Lung (tissue), 12 donors: ENCODE results near the gene ITFG1. TPM values are rescaled to one million over a fixed set of nuclear protein-coding genes. Genes with fewer than 3 reads are reported as not detected.

Source experiments
- ATAC-seq: fragments of 200-7000 bp; cut with Tn5 transposase; one replicate; pipeline ENCODE4 v1.9.1; 2020; ENCODE audit warnings: moderate number of reproducible peaks; ENCODE audit not compliant: insufficient read depth, low FRiP score
- DNase-seq, 3 donors: peaks; one replicate each; pipeline ENCODE4 v3.0.0-alpha.2; 2013 to 2017
- H3K27ac ChIP-seq, 2 donors: one replicate each; pipeline ENCODE4 v1.5.1; 2013; ENCODE audit warnings: mild to moderate bottlenecking in 2 of 2, moderate library complexity in 2 of 2, control low read depth in 1 of 2, inconsistent platforms in 1 of 2, low read depth in 1 of 2, low read length in 1 of 2
- H3K27me3 ChIP-seq, 3 donors: one replicate each; pipeline ENCODE4 v1.5.1; 2013; ENCODE audit warnings: low read length in 2 of 3; ENCODE audit not compliant: control insufficient read depth in 3 of 3, insufficient read depth in 3 of 3
- H3K36me3 ChIP-seq, 4 donors: one replicate each; pipeline ENCODE4 v1.5.1; 2013; ENCODE audit warnings: low read length in 4 of 4, mild to moderate bottlenecking in 1 of 4, moderate library complexity in 1 of 4; ENCODE audit not compliant: control insufficient read depth in 4 of 4, insufficient read depth in 4 of 4
- H3K4me1 ChIP-seq, 5 donors: one replicate each; pipeline ENCODE4 v1.5.1; 2013; ENCODE audit warnings: low read length in 5 of 5, mild to moderate bottlenecking in 2 of 5, moderate library complexity in 1 of 5; ENCODE audit not compliant: control insufficient read depth in 5 of 5, insufficient read depth in 5 of 5
- H3K4me3 ChIP-seq: one replicate; pipeline ENCODE4 v1.5.1; 2013; ENCODE audit warnings: mild to moderate bottlenecking, control low read depth, moderate library complexity
- H3K9ac ChIP-seq, 2 donors: one replicate each; pipeline ENCODE4 v1.5.1; 2013; ENCODE audit warnings: low read length in 2 of 2, control low read depth in 1 of 2; ENCODE audit not compliant: insufficient read depth in 1 of 2
- H3K9me3 ChIP-seq, 4 donors: one replicate each; pipeline ENCODE4 v1.5.1; 2013; ENCODE audit warnings: low read length in 3 of 4, mild to moderate bottlenecking in 1 of 4, moderate library complexity in 1 of 4; ENCODE audit not compliant: control insufficient read depth in 4 of 4, insufficient read depth in 3 of 4
- WGBS, 2 donors: extraction: QIAGEN DNeasy Blood & Tissue Kit; methylation state at CpG; one replicate each; pipeline ENCODE4 v1.1.7; 2013; 5-methylcytosine and 5-hydroxymethylcytosine counted together
- polyA plus RNA-seq, 2 donors: library from polyadenylated mRNA; stranded (reverse); fragments of 200-250 nt; gene quantifications; one replicate each; pipeline ENCODE4 v1.2.1, GENCODE V29; 2013
- total RNA-seq, 2 donors: library from RNA; depleted of rRNA in 1 of 2; stranded (reverse); fragments of >200 nt in 1 of 2; gene quantifications; one replicate each; pipeline ENCODE4 v1.2.1, GENCODE V29; 2014 to 2021
- TF ChIP-seq, protein P1 (sequence below): IDR thresholded peaks from 2 replicates; pipeline ENCODE4 v1.5.1; 2012; ENCODE audit warnings: mild to moderate bottlenecking; ENCODE audit errors: control extremely low read depth, extremely low read depth
- donor health status: control.
- donor health status: control.
- donor health status: Bipolar disorder and iron deficiency.
- donor health status: healthy.
- donor health status: DM: yes; HTN: yes; CAD: no.

Gene ITFG1
- total and polyA plus RNA-seq, 4 donors, result 13.0 to 79.4 (median 40.2) TPM

DNA sequence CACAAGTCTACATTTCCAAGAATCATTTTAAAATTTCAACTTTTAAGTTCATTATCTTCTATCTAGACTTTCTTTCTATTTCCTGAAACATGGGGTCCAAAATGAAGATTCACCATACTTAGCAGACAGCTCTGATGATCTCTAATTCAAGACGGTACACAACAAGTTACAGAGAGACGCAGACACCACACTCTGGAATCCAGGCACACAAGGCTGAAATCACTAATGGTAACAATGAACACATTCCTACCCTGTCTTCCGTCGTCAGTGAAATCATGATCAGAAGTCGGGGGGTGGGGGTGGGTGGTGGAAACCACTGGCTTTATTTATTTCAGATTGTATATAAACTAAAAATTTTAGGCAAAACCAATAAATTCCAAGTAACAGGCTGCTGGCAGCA lies 78.5 kb downstream of the ITFG1 start:
- Histone ChIP-seq H3K27me3 (no peaks in the 10 kb centered on the region), H3K36me3 (peaks cover 0 to 4% (median 0%) of the 10 kb centered on the region in 4 donors), H3K27ac (no peak overlapping the region), H3K9me3 (no peaks in the 10 kb centered on the region), H3K4me1 (peaks cover 0 to 6% (median 0%) of the 10 kb centered on the region in 5 donors), H3K9ac (no peak overlapping the region), H3K4me3 (no peak overlapping the region)
- DNase-seq (no peak), ATAC-seq (no peak)
- TF ChIP-seq, protein P1, sequence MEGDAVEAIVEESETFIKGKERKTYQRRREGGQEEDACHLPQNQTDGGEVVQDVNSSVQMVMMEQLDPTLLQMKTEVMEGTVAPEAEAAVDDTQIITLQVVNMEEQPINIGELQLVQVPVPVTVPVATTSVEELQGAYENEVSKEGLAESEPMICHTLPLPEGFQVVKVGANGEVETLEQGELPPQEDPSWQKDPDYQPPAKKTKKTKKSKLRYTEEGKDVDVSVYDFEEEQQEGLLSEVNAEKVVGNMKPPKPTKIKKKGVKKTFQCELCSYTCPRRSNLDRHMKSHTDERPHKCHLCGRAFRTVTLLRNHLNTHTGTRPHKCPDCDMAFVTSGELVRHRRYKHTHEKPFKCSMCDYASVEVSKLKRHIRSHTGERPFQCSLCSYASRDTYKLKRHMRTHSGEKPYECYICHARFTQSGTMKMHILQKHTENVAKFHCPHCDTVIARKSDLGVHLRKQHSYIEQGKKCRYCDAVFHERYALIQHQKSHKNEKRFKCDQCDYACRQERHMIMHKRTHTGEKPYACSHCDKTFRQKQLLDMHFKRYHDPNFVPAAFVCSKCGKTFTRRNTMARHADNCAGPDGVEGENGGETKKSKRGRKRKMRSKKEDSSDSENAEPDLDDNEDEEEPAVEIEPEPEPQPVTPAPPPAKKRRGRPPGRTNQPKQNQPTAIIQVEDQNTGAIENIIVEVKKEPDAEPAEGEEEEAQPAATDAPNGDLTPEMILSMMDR, result no peak
- WGBS, 2 donors, result 95 to 97% methylated on average over 5 of the region's 5 CpGs

DNA sequence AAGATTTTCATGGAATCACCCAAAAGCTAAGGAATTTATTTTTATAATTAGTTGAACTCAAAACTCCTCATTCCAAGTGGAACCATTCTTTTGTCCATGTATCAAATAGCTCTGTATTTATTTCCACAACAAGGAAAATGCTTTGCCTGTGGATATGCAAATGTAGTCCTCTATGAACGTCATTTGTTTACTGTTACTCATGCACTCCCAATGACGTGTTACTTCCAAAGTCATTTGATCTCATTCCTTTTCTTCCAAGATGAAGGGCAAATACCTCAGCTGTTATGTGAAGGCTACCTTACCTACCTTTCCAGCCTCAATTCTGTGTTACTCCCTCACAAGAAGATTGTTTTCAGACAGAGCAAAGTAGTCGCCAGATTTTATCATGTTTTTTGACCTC lies 83.7 kb downstream of the ITFG1 start:
- ATAC-seq (no peak), DNase-seq (no peak)
- 71 to 79% methylated on average over 3 of the region's 3 CpGs for WGBS, 2 donors
- H3K9me3 ChIP-seq, result no peaks in the 10 kb centered on the region
- H3K36me3 ChIP-seq, result peaks cover 1 to 7% (median 4%) of the 10 kb centered on the region in 4 donors
- H3K9ac ChIP-seq, result no peak overlapping the region
- H3K4me3 ChIP-seq, result no peak overlapping the region
- TF ChIP-seq, protein P1, result no peak
- H3K27ac ChIP-seq, result no peak overlapping the region
- H3K27me3 ChIP-seq, result no peaks in the 10 kb centered on the region
- no peaks in the 10 kb centered on the region for H3K4me1 ChIP-seq

DNA sequence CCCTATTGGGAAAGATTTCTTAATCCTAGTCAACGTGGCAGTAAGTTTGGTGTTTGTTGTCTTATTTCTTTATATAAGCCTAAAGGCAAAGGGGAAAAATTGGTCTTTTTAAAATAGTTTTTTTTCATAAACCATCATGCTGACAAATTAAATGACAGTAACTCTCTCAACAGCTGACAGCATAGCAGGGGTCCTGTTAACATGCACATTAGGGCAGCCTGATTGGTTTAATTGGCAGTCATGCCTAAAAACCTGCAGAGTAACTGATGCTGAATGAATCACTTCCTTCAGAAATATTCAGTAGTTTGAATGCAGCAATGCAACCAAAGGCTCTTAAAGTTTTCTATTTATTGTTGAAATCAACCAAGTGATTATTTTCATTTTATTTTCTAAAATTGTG lies 85.4 kb downstream of the ITFG1 start:
- Histone ChIP-seq H3K27me3 (no peaks in the 10 kb centered on the region), H3K27ac (no peak overlapping the region)

More for the DNA sequence above, 85.4 kb downstream of the ITFG1 start:
- 85 to 97% methylated on average over 1 of the region's 1 CpG for WGBS, 2 donors
- no peaks in the 10 kb centered on the region for H3K4me1 ChIP-seq
- ATAC-seq (no peak), DNase-seq (no peak)
- H3K36me3 ChIP-seq, result peaks cover 2 to 9% (median 5%) of the 10 kb centered on the region in 4 donors
- peaks cover 0 to 2% (median 0%) of the 10 kb centered on the region in 4 donors for H3K9me3 ChIP-seq
- H3K4me3 ChIP-seq, result no peak overlapping the region
- no peak overlapping the region for H3K9ac ChIP-seq
- TF ChIP-seq, protein P1, result no peak
